Activated T-cell treated with anti-CD3 and anti-CD28 coated beads for 24 hours (primary cell): ENCODE measurements around the gene RPL11.
"Not testable (repeated sequence)": the region's sequence is repeated elsewhere in the genome, so short reads cannot be mapped to it uniquely, and the experiment has no call there.

Source experiments
- DNase-seq: peaks from one replicate; pipeline ENCODE4 v3.0.0-alpha.2; 2020; ENCODE audit warnings: low read depth

The RPL11 gene

GRCh38 chr1:23732363-23733224 lies 41.0 kb downstream of the RPL11 start:
- DNase-seq, result no peak

GRCh38 chr1:23733281-23733680 lies 41.7 kb downstream of the RPL11 start:
- not testable (repeated sequence) for DNase-seq

GRCh38 chr1:23736437-23737134 lies 45.0 kb downstream of the RPL11 start:
- DNase-seq, result no peak

- DNase-seq, result no peak
Measured at GRCh38 chr1:23741609-23742008, 50.0 kb downstream of the RPL11 start.

GRCh38 chr1:23742670-23743286 lies 51.2 kb downstream of the RPL11 start:
- peak; percentile 18 for DNase-seq

- peak; percentile 72 for DNase-seq
Measured at GRCh38 chr1:23743287-23744152, 51.9 kb downstream of the RPL11 start, which contains the start of gene ELOA. ELOA (plus strand) TSS chr1:23743471; CDS start chr1:23743504, 33 bp downstream.

GRCh38 chr1:23745515-23745914 lies 53.9 kb downstream of the RPL11 start:
- no peak for DNase-seq
